GM12891 (cell line): Measurements from ENCODE around the gene GPHB5. TPM values are rescaled to one million over a fixed set of nuclear protein-coding genes. Genes with fewer than 3 reads are reported as not detected.

Source experiments
- DNase-seq: peaks from one replicate; pipeline ENCODE4 v3.0.0; 2011; ENCODE audit warnings: low spot score; ENCODE audit not compliant: insufficient read length
- FAIRE-seq: peaks from 2 replicates; lab custom pipeline; 2011; peaks lifted over from hg19 to GRCh38; lab: Jason Lieb, UNC
- PAX5 ChIP-seq: IDR thresholded peaks from 2 replicates; pipeline ENCODE4 v1.6.1; 2011; ENCODE audit warnings: low read length, moderate library complexity, mild to moderate bottlenecking; ENCODE audit not compliant: insufficient read depth, severe bottlenecking
- POLR2A ChIP-seq: IDR thresholded peaks from 2 replicates; pipeline ENCODE4 v1.6.1; 2011; ENCODE audit warnings: low read depth, low read length, control low read depth
- POLR2AphosphoS5 ChIP-seq: IDR thresholded peaks from 2 replicates; pipeline ENCODE4 v1.6.1; 2011; ENCODE audit warnings: low read depth, low read length, control low read depth
- POU2F2 ChIP-seq: IDR thresholded peaks from 2 replicates; pipeline ENCODE4 v1.6.1; 2011; ENCODE audit warnings: low read depth, mild to moderate bottlenecking, control low read depth, low read length, moderate library complexity
- SPI1 ChIP-seq: IDR thresholded peaks from 2 replicates; pipeline ENCODE4 v1.6.1; 2011; ENCODE audit warnings: low read depth, low read length, control low read depth
- TAF1 ChIP-seq: IDR thresholded peaks from 2 replicates; pipeline ENCODE4 v1.6.1; 2011; ENCODE audit warnings: low read depth, low read length, control low read depth
- polyA plus RNA-seq: library from polyadenylated mRNA; unstranded; fragments of >200 nt; gene quantifications from one replicate; pipeline ENCODE4 v1.2.1, GENCODE V29; 2012; ENCODE audit warnings: low read depth, missing spikeins, inconsistent platforms; ENCODE audit not compliant: missing spikeins

GPHB5 gene, protein sequence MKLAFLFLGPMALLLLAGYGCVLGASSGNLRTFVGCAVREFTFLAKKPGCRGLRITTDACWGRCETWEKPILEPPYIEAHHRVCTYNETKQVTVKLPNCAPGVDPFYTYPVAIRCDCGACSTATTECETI
- not detected for polyA plus RNA-seq

DNA sequence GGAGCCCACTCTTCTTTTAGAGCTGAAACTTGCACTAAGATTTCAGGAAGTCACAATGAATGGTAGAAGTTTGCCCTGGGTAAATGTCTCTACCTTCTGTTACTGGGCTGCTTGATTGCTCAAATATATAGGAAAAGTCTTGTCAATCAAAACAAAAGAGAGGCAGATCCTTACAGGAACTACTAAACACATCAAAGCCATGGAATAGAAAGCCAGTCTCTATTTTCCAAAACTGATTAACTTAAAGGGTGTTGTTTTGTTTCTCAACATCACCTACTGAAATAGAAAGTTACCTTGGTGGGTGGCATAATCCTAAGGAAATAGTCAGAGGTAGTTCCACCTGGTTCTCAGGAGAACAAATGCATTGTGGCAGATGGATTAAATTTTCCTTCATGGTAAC lies at the start of gene GPHB5:
Gene GPHB5 (minus strand): TSS at position 101 of the 400 bp plus-strand sequence. CDS start 1,086 bp downstream, outside the sequence.
- no peak for DNase-seq
- TF ChIP-seq SPI1 (no peak), POU2F2 (no peak), TAF1 (no peak), PAX5 (no peak), POLR2A (no peak), POLR2AphosphoS5 (no peak)
- FAIRE-seq = no peak

DNA sequence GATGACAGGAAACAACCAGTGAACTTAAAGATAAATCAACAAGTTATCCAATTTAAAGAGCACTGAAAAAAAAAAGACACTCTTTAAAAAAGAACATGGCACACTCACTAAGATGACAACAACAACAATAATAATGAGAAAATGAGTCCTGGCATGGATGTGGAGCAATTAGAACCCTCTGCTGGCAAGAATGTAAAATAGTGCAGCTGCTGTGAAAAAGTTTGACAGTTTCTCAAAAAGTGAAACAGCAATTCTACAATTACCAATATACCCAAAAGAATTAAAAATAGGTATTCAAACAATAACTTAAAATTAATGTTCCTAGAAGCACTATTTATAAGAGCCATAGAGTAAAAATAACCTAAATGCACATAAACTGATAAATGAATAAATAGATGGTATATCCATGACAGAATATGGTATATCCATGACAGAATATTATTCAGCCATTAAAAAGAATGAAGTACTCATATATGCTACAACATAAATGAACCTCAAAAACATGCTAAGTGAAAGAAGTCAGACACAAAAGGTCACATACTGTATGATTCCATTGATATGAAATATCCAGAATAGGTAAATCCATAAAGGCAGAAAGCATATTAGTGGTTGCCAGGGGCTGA lies 49.1 kb upstream of the GPHB5 start:
- FAIRE-seq (no peak), DNase-seq (no peak)
- TF ChIP-seq POU2F2 (no peak), POLR2A (no peak), POLR2AphosphoS5 (no peak), TAF1 (no peak), PAX5 (no peak), SPI1 (no peak)

DNA sequence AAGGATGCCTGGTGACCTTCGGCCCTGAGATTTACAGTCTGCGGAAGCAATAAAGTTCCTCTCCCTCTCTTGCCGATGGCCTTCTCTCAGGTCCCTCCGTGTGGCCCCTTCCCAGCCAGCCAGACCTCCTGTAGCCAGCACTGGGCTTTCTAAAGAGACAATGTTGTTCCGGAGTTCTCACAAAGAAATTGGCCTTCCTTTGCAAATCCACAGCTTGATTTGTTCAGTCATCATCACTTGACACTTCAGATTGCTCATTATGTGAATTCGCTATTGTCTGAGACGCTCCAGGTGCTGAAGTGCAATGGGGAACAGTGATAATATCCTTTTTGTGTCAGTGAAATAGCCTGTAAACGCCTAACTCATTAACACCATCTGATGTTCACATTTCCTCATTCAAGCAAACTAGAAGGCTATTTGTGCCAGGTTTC lies 43.7 kb upstream of the GPHB5 start:
- DNase-seq (no peak), FAIRE-seq (peak; percentile 35)
- TF ChIP-seq POLR2A = no peak
- TF ChIP-seq POU2F2 = no peak
- TF ChIP-seq PAX5 = no peak
- TF ChIP-seq TAF1 = no peak
- no peak for TF ChIP-seq SPI1
- TF ChIP-seq POLR2AphosphoS5 = no peak

DNA sequence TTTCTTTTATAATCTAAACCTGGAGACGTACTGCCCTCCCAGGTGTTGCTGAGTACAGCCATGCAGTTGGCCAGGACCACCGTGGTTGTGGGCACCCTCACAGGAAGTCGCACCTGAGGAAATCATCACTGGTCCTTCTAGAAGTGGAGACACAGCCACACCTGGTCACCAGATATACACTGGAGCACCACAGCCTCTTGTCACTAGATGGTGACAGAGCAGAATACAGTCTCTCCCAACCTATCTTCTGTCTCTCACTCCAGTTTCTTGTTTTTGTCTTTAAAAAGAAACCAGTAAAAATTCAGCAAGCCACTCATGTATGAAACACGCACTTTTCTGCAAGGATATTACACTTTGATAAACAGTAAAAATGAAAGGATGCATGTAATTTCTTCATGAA lies 43.1 kb upstream of the GPHB5 start:
- no peak for DNase-seq
- FAIRE-seq = no peak

DNA sequence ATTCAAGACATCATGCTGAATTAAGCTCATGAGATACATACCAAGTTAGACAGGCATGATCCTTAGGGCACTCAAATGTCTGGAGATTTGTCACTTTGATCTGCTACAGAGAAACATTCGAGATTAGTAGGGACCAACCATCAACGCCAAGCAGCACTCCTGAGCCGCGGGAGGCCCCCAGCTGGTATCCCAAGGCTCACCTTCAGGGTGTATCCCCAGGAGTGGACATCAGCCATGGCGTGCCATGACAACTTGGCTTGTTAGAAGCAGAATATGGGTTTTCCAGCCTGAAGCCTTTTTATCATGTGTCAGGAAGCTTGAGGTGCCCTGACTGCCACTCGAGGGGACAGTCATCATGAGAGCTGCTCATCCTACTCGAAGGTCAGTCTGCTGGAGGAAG lies 39.1 kb upstream of the GPHB5 start:
- no peak for TF ChIP-seq POLR2A
- no peak for TF ChIP-seq POLR2AphosphoS5
- no peak for TF ChIP-seq POU2F2
- TF ChIP-seq TAF1 = no peak
- TF ChIP-seq SPI1 = no peak
- no peak for TF ChIP-seq PAX5
- FAIRE-seq (no peak), DNase-seq (no peak)

More for the DNA sequence above, 43.1 kb upstream of the GPHB5 start:
- TF ChIP-seq POU2F2 (no peak), SPI1 (no peak), PAX5 (no peak), POLR2AphosphoS5 (no peak), TAF1 (no peak), POLR2A (no peak)

DNA sequence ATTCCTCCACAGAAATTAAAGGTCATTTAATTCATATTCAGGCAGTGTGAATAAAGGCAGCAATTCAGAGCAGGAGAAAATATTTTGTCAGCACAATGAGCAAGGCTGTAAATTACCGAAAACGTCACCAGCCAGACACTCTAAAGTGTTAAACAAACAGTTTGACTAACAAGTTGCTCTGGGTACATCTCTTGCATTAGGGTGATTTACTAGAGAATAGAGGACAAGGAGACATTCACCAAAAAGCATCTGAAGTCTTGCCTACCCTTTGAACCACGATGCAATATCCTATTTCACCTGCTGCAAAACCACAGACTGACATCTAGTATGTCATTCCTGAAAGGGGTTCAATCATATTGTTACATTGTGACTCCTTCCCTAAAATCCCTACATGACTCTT lies 27.1 kb upstream of the GPHB5 start:
- FAIRE-seq (no peak), DNase-seq (no peak)
- TF ChIP-seq POLR2A = no peak
- no peak for TF ChIP-seq SPI1
- TF ChIP-seq PAX5 = no peak
- TF ChIP-seq POLR2AphosphoS5 = no peak
- no peak for TF ChIP-seq TAF1
- no peak for TF ChIP-seq POU2F2

DNA sequence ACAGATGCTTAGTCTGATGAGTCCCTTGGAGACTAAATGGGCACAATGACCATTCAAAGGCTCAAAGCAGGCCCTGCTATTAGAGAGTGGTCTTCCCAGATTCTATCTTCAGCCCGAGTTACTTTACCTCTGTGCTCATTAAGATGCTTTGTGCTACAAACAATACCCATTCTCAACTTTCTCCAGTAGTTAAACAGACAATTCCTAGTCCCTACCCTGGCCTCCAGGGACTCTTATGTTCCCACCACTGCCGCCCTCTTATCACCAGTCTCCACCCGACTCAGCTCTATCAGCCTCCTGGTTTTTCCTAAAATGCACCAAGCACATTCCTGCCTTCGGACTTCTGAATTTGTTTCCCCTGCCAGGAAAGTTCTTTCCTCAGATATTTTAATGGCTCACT lies 25.6 kb upstream of the GPHB5 start:
- FAIRE-seq (no peak), DNase-seq (no peak)
- no peak for TF ChIP-seq POU2F2
- no peak for TF ChIP-seq SPI1
- no peak for TF ChIP-seq PAX5
- no peak for TF ChIP-seq POLR2AphosphoS5
- no peak for TF ChIP-seq POLR2A
- TF ChIP-seq TAF1 = no peak

DNA sequence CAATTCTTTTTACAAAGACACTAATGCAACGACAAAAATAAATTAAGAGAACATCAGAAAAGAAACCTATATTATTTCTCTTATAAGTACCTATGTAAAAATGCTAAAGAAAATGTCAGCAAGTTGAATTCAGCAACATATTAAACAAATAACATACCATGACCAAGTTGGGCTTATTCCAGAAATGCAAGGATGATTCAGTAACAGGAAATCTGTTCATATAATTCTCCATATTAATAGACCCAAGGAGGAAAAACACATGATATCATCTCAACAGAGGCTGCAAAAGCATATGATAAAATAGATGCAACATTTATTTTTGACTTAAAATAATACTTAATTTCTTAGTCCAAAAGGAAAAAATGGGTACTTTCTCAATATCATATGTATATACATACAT lies 25.1 kb upstream of the GPHB5 start:
- FAIRE-seq (no peak), DNase-seq (no peak)
- TF ChIP-seq POU2F2 (no peak), POLR2AphosphoS5 (no peak), POLR2A (no peak), SPI1 (no peak), TAF1 (no peak), PAX5 (no peak)

DNA sequence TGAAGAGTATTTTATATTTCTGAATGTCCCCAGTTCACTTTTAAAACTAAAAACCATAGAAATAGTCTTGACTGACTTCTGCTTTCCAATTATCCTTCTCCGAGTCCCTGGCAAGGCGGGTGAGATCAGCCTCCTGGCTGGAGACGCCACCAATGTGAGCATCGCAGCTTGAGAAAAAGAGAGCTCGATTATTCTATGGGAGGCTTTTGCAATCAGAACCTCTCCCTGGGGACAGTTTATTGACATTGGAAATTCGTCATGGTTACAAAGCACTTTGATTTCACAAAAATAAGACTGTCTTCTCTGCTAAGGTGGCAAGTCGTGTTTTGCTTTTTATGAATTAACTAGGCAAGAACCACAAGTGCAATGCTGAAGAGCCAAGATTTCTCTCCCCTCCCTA lies 23.6 kb upstream of the GPHB5 start:
- TF ChIP-seq SPI1 = no peak
- no peak for TF ChIP-seq POLR2AphosphoS5
- no peak for TF ChIP-seq POU2F2
- no peak for TF ChIP-seq PAX5
- no peak for TF ChIP-seq POLR2A
- TF ChIP-seq TAF1 = no peak
- DNase-seq (no peak), FAIRE-seq (no peak)

DNA sequence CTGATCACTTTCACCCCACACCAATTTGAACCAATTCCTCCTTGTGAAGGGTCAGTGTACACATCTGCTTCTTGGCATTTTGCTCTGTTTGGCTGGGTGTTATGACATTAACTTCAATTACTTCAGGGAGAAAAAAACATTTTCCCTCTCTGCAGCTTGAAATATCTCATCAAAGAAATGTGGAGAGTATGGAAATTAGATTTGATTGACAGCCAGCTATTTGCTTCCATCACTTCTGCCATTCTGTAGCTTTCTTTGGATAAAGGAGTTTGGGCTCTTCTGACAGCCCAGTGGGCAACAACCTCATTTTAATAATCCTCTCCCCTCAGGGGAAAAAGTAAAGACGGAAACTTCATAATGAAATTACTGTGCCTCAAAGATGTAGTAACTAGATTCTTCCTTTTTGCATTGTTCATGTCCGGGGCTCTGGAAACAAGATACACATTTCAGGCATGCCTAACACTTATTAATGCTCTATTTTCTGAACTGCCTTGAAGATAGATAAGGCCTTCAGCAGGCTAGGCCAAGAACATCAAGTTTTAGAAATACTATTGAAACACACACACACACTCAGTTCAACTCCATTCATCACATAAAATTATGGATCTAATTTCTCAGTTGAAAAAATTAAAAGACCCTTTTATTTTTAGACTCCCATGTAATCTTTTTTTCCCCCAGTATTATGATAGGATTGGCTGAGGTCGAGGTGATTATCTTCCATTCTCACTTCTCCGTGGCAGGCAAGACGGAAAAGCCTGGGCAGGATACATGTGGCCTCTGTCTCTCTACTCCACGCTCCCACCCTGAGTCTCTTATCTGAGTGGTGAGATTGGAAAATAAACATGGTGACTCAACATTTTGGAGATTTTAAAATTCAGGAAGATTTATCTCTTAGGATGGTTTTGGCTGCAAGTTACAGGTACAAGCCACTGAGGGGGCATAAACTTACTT lies 10.3 kb upstream of the GPHB5 start:
- FAIRE-seq = no peak
- DNase-seq = no peak
- no peak for TF ChIP-seq POLR2AphosphoS5
- TF ChIP-seq POU2F2 = no peak
- TF ChIP-seq PAX5 = no peak
- no peak for TF ChIP-seq TAF1
- no peak for TF ChIP-seq POLR2A
- TF ChIP-seq SPI1 = no peak
